ENCODE results near the gene ANO5. TPM values are rescaled to one million over a fixed set of nuclear protein-coding genes. Genes with fewer than 3 reads are reported as not detected.
A peak's percentile ranks its signal among the peaks of the same experiment; 100 is the strongest.
"Not testable (repeated sequence)": the region's sequence is repeated elsewhere in the genome, so short reads cannot be mapped to it uniquely, and the experiment has no call there.

The ANO5 gene
- total RNA-seq, 1 donor from 2014 or later, result 2.5 TPM

DNA sequence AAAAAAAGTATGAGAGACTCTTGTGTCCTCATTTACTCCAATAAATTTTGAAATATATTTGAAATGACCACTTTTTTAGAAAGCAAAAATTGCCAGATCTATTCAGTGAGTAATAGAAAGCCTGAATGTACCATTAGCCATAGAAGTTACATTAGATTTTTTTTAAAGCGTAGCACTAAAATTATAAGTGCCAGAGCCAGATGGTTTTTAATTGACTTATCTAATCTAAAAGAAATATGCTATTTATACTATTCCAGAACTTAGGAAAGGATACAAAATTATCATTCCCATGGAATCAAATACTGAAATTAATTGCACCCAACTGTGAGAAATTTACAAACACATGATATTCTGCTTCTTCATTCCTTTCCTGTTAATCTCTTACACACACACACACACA is 80.9 kb downstream of the ANO5 start:
- H3K36me3 ChIP-seq (ENCODE audit: control insufficient read depth, insufficient read depth, low read length), result no peaks in the 10 kb centered on the region
- TF ChIP-seq, protein P1, sequence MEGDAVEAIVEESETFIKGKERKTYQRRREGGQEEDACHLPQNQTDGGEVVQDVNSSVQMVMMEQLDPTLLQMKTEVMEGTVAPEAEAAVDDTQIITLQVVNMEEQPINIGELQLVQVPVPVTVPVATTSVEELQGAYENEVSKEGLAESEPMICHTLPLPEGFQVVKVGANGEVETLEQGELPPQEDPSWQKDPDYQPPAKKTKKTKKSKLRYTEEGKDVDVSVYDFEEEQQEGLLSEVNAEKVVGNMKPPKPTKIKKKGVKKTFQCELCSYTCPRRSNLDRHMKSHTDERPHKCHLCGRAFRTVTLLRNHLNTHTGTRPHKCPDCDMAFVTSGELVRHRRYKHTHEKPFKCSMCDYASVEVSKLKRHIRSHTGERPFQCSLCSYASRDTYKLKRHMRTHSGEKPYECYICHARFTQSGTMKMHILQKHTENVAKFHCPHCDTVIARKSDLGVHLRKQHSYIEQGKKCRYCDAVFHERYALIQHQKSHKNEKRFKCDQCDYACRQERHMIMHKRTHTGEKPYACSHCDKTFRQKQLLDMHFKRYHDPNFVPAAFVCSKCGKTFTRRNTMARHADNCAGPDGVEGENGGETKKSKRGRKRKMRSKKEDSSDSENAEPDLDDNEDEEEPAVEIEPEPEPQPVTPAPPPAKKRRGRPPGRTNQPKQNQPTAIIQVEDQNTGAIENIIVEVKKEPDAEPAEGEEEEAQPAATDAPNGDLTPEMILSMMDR (IDR thresholded peaks at IDR 0.05; ENCODE audit: insufficient read depth, low read length, poor library complexity, severe bottlenecking), result no peak
- no peak for DNase-seq (ENCODE audit: low read depth)
- no peak overlapping the region for H3K4me3 ChIP-seq (ENCODE audit: low read depth, low read length)
- H3K27me3 ChIP-seq (ENCODE audit: control insufficient read depth, insufficient read depth, low read length), result no peaks in the 10 kb centered on the region

DNA sequence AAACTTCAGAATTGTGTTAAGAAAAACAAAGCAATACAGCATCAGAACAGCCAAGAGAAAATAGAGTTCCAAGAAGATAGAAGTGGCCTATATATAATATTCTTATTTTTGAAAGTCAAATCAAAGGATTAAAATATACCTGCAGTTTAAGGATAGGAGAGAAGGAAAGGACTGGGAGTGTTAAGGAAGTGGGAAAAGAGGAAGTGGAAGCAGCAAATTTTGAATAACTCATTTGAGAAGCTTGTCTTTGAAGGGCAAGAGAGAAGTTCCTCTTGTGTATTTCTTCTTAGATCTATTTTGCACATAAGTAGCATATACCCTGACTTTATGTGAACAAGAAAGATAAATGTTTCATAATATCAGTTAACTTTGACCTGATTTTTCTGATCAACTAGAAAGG is 82.7 kb downstream of the ANO5 start:
- H3K4me3 ChIP-seq (ENCODE audit: low read depth, low read length), result no peak overlapping the region
- TF ChIP-seq, protein P1 (IDR thresholded peaks at IDR 0.05; ENCODE audit: insufficient read depth, low read length, poor library complexity, severe bottlenecking), result no peak
- no peak for DNase-seq (ENCODE audit: low read depth)
- no peaks in the 10 kb centered on the region for H3K27me3 ChIP-seq (ENCODE audit: control insufficient read depth, insufficient read depth, low read length)
- H3K36me3 ChIP-seq (ENCODE audit: control insufficient read depth, insufficient read depth, low read length), result no peaks in the 10 kb centered on the region

DNA sequence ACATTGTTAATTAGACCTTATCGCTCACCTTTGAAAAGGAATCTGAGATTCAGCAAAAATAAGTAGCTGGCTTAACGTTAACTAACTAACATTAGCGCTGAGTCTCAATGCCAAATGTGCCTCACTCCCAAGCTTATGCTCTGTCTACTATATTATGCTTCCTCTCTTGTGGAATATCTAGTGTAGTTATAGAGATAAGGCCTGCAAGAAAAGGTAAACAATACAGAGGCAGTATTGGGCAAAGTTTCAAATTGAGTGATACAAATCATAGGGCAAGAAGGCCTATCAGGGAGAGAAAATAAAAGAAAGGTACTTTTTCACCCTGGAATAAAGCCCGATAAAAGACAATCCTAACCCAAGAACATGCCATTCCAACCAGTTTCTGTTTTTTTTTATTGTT is 83.7 kb downstream of the ANO5 start:
- Histone ChIP-seq H3K36me3 (ENCODE audit: control insufficient read depth, insufficient read depth, low read length) (no peaks in the 10 kb centered on the region), H3K27me3 (ENCODE audit: control insufficient read depth, insufficient read depth, low read length) (no peaks in the 10 kb centered on the region), H3K4me3 (ENCODE audit: low read depth, low read length) (no peak overlapping the region)
- TF ChIP-seq, protein P1 (IDR thresholded peaks at IDR 0.05; ENCODE audit: insufficient read depth, low read length, poor library complexity, severe bottlenecking), result no peak
- no peak for DNase-seq (ENCODE audit: low read depth)

DNA sequence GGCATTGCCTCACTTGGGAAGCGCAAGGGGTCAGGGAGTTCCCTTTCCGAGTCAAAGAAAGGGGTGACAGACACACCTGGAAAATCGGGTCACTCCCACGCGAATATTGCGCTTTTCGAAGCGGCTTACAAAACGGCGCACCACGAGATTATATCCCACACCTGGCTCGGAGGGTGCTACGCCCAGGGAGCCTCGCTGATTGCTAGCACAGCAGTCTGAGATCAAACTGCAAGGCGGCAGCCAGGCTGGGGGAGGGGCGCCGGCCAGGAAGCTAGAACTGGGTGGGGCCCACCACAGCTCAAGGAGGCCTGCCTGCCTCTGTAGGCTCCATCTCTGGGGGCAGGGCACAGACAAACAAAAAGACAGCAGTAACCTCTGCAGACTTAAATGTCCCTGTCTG is 92.1 kb downstream of the ANO5 start:
- H3K36me3 ChIP-seq (ENCODE audit: control insufficient read depth, insufficient read depth, low read length); DNase-seq (ENCODE audit: low read depth); H3K4me3 ChIP-seq (ENCODE audit: low read depth, low read length); H3K27me3 ChIP-seq (ENCODE audit: control insufficient read depth, insufficient read depth, low read length): not testable (repeated sequence)

DNA sequence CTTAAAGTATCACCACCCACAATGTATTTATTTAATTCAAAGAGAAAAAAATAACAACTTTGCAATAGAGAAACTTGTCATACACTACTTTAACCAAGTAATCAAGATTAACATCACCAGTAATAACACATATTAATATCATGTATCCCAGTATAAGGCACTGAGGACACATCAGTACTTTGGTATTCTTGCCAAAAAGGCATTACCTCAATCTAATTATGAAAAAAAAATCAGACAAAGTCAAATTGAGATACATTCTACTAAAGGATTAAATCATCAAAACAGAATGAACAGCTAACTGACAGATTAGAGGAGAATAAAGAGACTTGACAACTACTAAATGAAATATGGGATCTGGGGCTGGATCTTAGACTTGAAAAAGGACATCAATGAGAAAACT is 109.5 kb downstream of the ANO5 start:
- no peaks in the 10 kb centered on the region for H3K36me3 ChIP-seq (ENCODE audit: control insufficient read depth, insufficient read depth, low read length)
- DNase-seq (ENCODE audit: low read depth), result no peak
- H3K27me3 ChIP-seq (ENCODE audit: control insufficient read depth, insufficient read depth, low read length), result no peaks in the 10 kb centered on the region
- TF ChIP-seq, protein P1 (IDR thresholded peaks at IDR 0.05; ENCODE audit: insufficient read depth, low read length, poor library complexity, severe bottlenecking), result no peak
- no peak overlapping the region for H3K4me3 ChIP-seq (ENCODE audit: low read depth, low read length)

DNA sequence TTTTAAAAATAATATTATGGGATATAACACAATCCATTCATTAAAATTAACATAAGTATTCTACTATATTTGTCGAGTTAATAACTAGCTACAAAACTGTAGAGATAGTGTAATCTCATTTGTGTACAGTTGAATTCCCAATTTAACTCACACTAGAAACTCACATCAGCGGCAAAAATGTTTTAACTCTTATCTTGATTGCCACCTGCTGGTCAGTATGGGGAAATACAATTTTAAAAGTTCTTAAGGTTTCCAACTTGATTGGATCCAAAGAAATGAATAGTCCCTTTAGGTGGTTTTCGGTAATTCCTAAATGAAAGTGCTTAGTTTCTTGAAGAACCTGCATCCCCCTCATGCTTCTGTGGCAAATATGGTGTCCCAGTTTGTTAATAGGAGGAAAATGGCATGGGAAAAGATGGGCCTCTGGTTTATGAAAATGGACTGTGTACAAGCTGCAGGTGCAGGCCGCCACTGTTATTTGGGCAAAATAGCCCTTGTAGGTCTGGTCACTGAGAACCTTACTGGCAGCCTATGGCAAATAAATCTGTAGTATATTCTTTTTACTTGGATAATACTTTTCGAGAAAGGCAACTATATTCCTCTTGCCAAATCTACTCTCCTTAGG is 111.6 kb downstream of the ANO5 start:
- no peaks in the 10 kb centered on the region for H3K36me3 ChIP-seq (ENCODE audit: control insufficient read depth, insufficient read depth, low read length)
- no peak overlapping the region for H3K4me3 ChIP-seq (ENCODE audit: low read depth, low read length)
- TF ChIP-seq, protein P1 (IDR thresholded peaks at IDR 0.05; ENCODE audit: insufficient read depth, low read length, poor library complexity, severe bottlenecking), result peak; percentile 45
- peak; percentile 16 for DNase-seq (ENCODE audit: low read depth)
- H3K27me3 ChIP-seq (ENCODE audit: control insufficient read depth, insufficient read depth, low read length), result no peaks in the 10 kb centered on the region
